GM19452 (cell line): Measurements from ENCODE around the gene SMIM10L1.

ENCODE experiments used
- ATAC-seq: cut with Tn5 transposase; IDR thresholded peaks from one replicate; pipeline ENCODE4 v1.9.1; 2021; ENCODE audit not compliant: unreplicated experiment

The SMIM10L1 gene

GRCh38 chr12:11183011-11183410, 12.0 kb downstream of the SMIM10L1 start:
- no peak for ATAC-seq

GRCh38 chr12:11186837-11187236, 15.8 kb downstream of the SMIM10L1 start, which contains the start of gene TAS2R42:
TSS of gene TAS2R42 (minus strand) at chr12:11186937. CDS start at chr12:11186937, 0 bp downstream.
- no peak for ATAC-seq

GRCh38 chr12:11202811-11203210, 31.8 kb downstream of the SMIM10L1 start:
- ATAC-seq, result no peak

GRCh38 chr12:11204173-11204572, 33.2 kb downstream of the SMIM10L1 start:
- no peak for ATAC-seq

GRCh38 chr12:11209113-11209512, 38.1 kb downstream of the SMIM10L1 start:
- no peak for ATAC-seq
